HG03045 (cell line): ENCODE measurements around the gene FGD6.
A peak's percentile ranks its signal among the peaks of the same experiment; 100 is the strongest.
"Not testable (repeated sequence)": the region's sequence is repeated elsewhere in the genome, so short reads cannot be mapped to it uniquely, and the experiment has no call there.

Source experiments
- ATAC-seq: cut with Tn5 transposase; IDR thresholded peaks from one replicate; pipeline ENCODE4 v1.9.1; 2021; ENCODE audit warnings: mild to moderate bottlenecking, moderate library complexity; ENCODE audit not compliant: unreplicated experiment

The FGD6 gene

DNA sequence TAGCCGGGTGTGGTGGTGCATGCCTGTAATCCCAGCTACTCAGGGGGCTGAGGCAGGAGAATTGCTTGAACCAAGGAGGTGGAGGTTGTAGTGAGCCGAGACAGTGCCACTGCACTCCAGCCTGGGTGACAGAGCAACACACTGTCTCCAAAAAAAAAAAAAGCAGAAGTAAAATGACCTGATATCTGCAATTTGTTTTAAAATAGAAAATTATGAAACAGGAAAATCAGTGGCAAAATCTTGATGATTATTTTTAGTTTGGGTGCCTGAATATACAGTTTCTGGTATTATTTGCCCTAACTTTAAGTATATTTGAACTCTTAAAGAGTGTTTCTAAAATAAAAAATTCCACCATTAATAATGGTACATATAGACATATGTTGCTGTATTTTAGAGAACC is 121.4 kb downstream of the FGD6 start:
- ATAC-seq, result not testable (repeated sequence)

DNA sequence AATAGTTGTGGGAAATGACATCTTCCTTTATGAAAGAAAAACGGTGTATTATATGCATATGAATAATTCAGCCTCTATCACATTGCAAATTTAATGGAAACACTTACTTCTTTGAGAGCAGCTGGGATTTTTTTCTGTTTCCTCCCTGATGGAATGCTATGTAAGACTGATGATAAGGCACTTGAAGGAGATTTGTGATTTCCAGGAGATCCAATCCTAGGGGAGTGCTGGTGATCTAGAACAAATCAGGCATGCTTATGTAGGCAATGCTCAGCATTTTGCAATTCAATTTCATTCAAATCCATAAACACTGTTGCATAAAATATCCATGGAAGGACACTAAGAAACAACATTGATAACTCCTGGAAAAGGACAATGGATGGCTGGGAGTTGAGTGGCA is 127.8 kb downstream of the FGD6 start:
- ATAC-seq, result no peak

DNA sequence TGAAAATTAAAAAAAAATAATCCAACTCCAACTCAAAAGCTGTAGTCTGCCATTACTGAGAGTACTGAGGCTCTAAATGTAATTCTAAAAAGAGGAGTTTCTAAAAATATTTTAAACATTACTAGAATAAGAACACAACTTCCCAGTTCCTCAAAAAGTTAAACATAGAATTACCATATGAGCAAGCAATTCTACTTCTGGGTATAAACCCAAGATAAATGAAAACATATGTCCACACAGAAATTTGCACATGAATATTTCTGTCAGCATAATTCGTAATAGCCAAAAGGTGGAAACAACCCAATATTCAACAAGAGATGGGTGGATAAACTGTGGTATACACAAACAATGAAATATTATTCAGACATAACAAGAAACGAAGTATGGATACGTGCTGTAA is 128.9 kb downstream of the FGD6 start:
- peak; percentile 61 for ATAC-seq

DNA sequence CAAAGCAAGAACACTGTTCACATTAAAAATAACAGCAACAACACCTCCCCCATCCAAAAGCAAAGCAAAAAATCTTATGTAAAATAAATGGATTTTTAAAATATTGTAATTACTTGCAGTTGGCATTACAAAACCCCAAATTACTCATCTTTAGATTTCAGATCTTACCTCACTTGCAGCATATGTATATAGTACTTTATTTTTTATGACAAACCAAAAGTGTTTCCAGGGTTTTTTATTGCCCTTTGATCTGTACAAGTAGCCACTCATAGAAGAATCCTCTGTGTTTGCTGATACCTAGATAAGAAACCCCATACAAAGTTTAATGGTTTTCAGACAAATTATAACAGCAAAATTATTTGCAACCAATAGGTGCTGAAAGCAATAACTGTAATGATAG is 131.7 kb downstream of the FGD6 start:
- no peak for ATAC-seq

DNA sequence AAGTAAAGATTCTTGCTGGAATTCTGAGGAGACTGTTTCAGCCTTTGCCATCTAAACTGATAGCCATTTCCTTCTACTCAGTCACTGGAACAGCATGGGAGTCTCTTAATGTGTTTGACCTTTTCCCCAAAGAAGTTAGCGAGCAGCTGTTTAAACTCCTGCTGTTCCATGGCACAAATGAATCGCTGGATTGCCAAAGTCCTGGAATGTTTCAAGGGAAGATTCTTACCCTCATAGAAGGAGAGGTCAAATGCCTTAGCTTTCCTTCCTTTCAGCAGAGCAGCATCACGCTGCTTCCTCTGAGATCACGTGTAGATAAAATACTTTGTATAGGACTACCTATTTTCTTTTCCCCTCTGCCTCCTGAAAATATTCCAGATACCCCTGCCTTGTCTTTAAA is 133.3 kb downstream of the FGD6 start:
- ATAC-seq, result no peak

DNA sequence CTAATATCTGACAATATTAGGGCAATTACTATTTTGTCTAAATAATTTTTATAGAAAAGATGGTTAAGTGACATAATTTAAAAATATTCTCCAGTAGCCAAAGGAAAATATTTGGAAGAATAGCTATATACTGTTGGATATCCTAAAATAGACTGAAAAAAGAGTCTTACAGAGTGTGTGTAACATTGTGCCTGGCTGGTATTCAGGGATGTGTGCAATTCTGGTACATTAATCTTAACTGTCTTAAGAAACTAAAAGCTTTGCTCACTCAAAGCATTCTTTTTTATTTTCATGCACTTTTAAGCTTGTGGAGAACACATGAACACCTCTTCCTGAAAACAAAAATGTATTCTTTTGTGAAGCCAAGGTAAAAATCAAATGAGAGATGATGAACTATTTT is 133.8 kb downstream of the FGD6 start:
- ATAC-seq, result no peak

DNA sequence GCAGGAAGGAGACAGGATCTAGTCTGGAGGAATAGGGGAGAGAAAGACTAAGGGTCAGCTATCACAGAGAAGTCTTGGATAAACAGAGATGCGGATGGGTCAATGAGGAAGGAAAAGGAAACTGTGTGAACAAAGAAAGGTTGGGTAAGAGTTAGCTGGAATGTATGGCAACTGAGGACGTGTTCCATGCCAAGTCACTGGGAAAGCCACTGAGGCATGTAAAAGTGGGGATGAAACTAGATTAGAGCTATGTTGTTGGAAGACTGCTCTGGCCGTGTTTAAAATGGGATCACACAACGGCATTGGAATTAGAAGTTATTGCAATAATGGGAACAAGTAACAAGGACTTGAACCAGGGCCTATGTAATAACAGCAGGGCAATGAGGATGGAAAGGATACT is 139.9 kb downstream of the FGD6 start:
- no peak for ATAC-seq

DNA sequence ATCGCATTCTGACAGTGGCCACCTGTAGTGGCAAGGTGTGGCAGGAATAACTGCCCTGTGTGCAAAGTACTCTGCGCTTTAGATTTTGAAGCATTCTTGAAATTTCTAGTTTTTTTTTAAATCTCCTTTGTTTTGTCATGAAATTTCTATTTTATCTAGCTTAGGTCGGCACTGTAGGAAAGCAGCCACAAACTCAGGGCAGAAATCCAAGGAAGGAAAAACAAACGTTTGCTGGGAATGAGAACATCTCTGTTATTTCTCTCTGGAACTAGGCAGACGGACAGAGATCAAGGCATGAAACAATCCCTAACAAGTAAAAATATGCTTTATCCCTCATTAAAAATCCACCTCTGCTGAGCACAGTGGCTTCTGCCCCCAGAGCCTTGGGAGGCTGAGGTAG is 142.5 kb downstream of the FGD6 start:
- no peak for ATAC-seq

DNA sequence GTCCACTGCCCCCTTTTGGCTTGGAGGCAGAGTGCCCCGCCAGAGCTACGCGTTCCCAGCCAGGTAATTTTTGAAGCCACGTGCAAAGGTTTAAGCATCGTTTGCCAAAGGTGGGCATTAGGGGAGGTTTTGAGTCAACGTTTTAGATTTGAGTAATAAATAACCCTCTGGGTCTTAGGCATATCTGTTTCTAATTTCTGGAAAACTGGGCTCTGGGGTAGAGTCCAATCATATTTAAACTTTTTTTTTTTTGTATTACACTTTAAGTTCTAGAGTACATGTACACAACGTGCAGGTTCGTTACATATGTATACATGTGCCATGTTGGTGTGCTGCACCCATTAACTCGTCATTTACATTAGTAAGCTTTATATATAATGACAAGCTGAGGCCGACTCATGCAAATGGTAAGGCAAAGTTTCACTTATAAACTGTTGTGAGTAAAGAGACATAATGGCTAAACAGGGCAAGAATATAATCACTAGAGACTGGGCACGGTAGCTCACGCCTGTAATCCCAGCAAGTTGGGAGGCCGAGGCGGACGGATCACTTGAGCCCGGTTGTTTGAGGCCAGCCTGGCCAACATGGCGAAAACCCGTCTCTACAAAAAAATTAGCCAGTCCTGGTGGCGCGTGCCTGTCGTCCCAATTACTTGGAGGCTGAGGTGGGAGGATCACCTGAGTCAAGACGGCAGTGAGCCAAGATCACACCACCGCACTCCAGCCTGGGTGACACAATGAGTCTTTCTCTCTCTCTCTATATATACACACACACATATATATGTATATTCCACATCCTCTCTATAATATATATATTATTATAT is 143.4 kb downstream of the FGD6 start:
- ATAC-seq, result no peak

DNA sequence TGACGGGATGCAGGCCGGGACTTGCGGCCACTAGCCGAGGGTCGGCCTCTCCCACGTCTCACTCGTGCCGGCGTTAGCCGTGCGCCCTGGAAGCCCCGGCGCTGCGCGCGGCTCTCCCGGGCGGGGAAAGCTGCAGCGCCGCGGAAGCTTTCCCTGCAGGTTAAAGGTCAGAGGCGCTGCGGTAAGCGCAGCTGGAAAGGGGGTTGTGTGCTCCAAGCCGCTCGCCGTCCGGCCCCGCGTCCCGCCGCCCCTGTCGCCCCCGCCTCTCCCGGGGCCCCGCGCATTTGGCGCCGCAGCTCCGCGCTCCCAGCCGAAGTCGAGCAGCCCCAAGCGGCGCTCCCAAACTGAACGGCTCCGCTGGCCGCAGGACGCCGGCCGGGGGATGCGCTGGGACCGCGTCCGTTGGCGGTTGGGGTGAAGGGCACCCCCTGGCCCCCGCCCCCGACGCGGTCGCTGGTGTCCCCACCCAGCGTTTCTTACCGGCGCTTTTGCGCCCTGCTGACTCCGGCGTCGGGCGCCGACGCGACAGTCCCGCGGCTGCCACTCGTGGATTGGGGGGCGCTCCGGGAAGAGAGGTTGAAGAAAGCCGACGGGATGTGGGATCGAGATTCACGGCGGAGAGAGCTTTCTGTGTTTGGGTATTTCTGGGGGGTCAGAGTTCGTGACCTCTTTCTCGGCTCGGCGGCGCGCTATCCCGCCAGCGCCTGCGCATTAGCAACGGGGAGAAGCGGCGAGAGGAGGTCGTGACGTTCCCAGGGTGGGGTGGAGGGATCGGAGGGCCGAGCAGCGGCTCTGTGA is 144.2 kb downstream of the FGD6 start, which contains the start of gene NR2C1:
Gene NR2C1, minus strand, starts transcription at position 719 of the 798 bp plus-strand sequence. CDS start 6,234 bp downstream, outside the sequence.
- ATAC-seq, result peak; percentile 93

DNA sequence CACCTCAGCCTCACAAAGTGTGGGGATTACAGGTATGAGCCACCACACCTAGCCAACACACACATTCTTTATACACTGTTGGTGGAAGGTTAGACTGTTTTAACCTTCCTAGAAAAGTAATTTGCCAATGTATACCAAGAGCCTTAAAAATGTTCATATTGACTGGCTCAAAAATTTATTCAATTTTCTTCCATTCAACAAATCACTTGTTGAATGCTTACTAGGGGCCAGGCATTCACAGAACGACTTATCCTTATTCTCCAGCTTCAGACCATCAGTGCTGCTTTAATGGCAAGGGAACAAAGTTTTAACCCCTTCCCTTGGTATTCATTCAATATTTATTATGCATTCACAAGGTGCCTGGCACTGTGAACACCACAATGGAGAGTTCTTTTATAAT is 146.9 kb downstream of the FGD6 start:
- ATAC-seq, result no peak

DNA sequence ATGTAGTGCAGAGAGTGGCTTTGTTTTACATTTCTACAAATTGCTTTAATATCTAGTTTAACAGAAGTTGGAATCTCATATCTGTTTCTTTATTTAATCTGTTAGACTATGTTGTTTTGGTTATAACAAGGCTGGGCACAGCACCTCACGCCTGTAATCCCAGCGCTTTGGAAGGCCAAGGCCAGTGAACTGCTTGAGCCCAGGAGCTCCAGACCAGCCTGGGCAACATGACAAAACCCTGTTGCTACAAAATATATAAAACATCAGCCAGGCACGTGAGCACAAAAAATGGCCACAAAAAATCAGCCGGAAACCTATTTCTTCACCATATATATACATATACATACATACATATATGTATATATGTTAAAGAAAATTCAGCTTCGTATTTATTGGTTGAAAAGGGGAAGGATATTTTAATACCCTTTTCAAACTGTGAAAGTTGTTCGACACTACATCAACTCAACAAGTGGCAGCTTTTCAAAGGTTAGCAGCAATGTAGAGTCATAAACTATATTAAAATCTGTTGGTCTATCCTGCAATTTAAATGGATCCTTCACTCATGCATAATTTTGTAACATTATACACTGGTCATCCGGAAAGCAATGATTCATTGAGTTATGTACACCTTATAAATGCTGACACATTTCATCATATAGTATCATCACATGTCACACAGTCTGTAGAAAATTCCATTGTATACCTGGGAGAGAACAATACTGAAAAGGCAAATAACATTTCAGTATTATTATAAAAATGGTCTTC is 151.0 kb downstream of the FGD6 start:
- no peak for ATAC-seq

DNA sequence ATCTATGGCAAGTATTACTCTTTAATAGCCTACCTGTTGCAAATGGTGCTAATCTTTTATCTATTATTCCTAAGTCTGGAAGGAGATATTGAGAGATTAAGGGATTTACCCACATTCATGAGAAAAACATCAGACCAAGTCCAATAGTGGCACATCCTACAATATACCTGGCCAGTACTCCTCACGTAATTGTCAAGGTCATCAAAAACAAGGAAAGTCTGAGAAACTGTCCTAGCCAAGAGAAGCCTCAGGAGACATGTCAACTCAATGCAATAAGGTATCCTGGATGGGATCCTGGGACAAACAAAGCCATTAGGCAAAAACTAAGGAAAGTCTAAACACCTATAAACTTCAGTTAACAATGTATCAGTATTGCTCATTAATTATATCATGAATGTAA is 156.3 kb downstream of the FGD6 start:
- no peak for ATAC-seq

DNA sequence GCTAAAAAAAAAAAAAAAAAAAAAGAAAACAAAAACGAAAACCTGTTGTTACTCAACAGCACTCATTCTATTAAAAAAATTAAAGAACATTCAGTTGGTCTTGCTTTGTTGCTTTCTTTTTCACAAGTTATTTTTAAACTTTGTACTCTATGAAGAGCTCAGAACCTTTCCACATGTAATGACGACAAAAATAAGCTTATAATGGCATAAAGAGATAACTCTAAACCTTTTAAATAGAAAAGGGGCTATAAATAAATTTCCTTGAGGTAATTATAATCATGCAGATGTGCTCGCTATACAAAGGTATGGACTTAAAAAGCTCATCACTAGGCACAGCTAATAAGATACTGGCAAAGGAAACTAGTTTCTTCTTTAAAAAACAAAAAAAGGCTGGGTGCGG is 157.3 kb downstream of the FGD6 start:
- no peak for ATAC-seq

DNA sequence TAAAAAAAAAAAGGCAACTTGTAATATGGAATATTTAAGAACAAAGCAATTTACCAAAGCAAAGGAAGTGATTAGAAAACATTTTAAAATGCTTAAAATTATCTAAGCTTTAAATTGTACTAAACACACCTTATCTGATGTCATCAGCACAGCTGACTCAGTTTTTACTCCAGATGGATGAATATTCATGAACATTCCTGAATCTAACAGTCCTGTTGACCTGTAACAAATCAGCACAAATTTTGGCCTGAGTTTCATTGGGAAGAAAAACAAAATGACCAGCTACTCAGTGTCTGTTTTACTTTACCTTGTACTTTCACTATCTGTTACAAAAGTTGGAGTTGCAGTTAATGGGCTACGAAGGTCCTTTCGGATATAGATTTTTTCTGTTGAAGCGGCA is 159.8 kb downstream of the FGD6 start:
- no peak for ATAC-seq

DNA sequence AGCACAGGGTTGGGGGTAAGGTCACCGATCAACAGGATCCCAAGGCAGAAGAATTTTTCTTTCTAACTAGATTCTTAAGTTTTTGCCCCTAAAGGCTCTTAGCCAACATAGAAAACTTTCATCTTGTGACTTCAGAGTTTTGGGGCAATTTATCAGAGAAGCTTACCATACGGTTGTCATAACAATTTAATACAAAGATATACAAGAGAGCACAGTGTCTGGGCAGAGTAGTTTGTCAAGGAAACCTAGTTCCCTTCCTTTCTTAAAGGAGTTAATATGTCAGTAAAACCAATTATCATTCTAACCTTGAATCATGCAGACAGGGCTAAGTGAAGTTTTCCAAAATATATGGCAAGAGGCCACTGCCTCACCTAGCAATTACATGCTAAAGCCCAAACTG is 162.2 kb downstream of the FGD6 start:
- no peak for ATAC-seq

DNA sequence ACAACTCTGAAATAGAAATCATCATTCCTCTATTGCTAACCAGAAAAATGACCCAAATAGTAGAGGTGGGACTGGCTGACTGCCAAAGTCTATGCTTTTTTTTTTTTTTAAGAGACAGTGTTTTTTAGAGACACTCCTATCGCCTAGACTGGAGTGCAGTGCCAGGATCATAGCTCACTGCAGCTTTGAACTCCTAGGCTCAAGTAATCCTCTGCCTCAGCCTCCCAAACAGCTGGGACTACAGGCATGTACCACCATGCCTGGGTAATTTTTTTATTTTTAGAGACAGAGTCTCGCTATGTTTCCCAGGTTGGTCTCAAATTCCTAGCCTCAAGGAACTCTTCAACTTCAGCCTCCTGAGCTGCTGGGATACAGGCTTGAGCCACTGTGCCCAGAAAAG is 163.1 kb downstream of the FGD6 start:
- no peak for ATAC-seq

DNA sequence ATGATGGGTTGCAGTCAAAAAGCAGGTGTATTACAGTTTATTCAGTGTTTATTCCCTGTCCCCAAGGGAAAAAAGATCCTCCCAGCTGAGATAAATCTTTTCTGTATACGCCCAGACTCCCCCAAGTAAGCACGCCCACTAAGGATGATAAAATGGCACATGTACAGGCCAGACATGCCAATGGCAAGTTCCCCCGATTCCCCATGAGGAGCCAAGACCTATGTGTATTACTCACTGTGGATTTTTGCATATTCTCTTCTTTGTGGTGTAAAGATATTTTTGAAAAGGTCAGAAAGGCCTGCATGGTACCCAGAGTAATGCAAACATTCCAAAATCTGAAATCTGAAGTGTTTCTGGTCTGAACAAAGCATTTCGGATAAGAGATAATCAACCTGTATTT is 166.0 kb downstream of the FGD6 start:
- ATAC-seq, result no peak

DNA sequence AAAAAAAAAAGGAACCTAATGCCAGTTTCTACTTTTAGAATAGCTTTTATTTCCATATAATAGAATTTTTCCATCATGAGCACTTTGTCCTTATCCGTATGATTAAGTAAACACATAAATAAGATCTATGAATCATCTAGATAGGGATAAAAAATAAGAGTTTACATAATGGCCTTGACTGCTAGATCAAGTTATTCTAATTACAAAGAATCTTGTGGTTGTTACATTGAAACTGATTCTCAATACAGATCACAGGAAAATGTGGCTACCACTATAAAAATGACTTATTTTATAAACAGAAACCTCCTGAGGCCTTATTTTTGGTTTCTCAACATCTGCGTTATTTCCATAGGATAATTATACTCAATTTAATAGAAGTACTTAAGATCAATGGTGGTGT is 179.4 kb downstream of the FGD6 start:
- ATAC-seq, result no peak

DNA sequence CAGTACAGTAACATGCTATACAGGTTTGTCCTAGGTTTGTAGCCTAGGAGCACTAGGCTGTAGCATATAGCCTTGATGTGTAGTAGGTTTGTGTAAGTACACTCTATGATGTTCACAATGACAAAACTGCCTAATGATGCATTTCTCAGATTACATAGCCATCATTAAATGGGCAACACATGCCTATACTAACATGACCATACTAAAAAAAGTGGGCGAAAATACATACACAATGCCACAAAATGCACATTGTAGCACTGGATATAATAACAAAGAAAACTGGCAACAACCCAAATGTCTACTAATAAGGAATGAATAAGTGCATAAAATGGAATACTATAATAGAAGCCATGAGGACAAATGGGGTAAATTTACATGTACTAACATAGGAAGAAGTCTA is 182.5 kb downstream of the FGD6 start:
- no peak for ATAC-seq
